ENCODE data around the gene GRIA1.

GRCh38 chr5:153640293-153640692 lies 149.8 kb downstream of the GRIA1 start:
- TF ChIP-seq CTCF (IDR thresholded peaks at IDR 0.05) (no peak), EZH2 (IDR thresholded peaks at IDR 0.05; ENCODE audit: borderline replicate concordance, insufficient read depth, low read depth, low read length, poor library complexity, severe bottlenecking) (no peak)

Measured in B cell (primary cell).